NB4 (cell line): ENCODE measurements around the gene PHACTR3.

Source experiments
- CTCF ChIP-seq: IDR thresholded peaks from one replicate; pipeline ENCODE4 v1.5.1; 2012; ENCODE audit warnings: low read depth, low read length
- POLR2A ChIP-seq: IDR thresholded peaks from 2 replicates; pipeline ENCODE4 v1.6.1; 2011; ENCODE audit warnings: mild to moderate bottlenecking; ENCODE audit not compliant: insufficient read length; ENCODE audit errors: extremely low read depth
- TF ChIP-seq, protein P1 (sequence below): IDR thresholded peaks from 2 replicates; pipeline ENCODE4 v1.6.1; 2011; ENCODE audit warnings: low read depth, low read length

DNA sequence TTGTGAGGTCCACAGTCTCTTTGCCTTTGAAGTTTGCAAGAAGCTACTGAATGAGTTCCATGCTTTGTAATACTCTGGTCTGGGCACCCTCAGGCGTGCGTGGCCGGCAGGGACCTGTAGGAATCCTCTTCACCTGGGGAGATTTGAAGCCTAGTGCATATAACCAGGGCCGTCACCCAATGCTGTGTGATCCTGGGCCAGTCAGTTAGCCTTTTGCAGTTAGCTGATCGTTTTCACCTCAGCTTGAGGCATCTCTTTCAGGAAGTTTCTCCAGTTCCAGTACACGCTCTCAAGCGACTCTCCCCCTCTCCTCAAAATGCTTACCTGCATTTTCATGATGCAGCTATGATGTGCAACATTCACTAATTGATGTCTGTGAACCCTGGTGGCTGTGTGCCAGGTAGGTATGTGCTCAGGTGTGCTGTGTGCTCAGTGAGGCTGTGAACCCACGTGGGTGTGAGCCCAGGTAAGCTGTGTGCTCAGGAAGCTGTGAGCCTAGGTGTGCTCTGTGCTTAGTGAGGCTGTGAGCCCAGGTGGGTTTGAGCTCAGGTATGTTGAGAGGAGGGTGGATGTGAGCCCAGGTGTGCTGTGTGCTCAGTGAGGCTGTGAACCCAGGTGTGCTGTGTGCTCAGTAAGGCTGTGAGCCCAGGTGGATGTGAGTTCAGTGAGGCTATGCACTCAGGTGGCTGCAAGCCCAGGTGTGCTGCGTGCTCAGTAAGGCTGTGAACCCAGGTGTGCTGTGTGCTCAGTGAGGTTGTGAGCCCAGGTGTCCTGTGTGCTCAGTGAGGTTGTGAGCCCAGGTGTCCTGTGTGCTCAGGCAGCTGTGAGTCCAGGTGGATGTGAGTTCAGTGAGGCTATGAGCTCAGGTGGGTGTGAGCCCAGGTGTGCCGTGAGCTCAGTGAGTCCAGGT lies 120.4 kb downstream of the PHACTR3 start:
- TF ChIP-seq CTCF (no peak), POLR2A (no peak)
- TF ChIP-seq, protein P1, sequence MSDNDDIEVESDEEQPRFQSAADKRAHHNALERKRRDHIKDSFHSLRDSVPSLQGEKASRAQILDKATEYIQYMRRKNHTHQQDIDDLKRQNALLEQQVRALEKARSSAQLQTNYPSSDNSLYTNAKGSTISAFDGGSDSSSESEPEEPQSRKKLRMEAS: no peak
